K562 (cell line): ENCODE measurements around the gene MYMX. TPM values are rescaled to one million over a fixed set of nuclear protein-coding genes. Genes with fewer than 3 reads are reported as not detected.

Experiments used
- ARNT ChIP-seq, 2 experiments: fragments of 450-650 bp; IDR thresholded peaks; 2 replicates each; pipeline ENCODE4 v1.6.1; 2016; ENCODE audit warnings: mild to moderate bottlenecking in 1 of 2
- COPS2 ChIP-seq: fragments of 450-650 bp; conservative IDR thresholded peaks from 2 replicates; pipeline ENCODE4 v1.6.1; 2016; ENCODE audit warnings: mild to moderate bottlenecking, moderate library complexity
- CREB3L1 ChIP-seq: fragments of 450-650 bp; IDR thresholded peaks from 2 replicates; pipeline ENCODE4 v1.6.1; 2014; ENCODE audit warnings: low read depth, mild to moderate bottlenecking, moderate library complexity, borderline replicate concordance
- HOMEZ ChIP-seq: fragments of 250-450 bp; sonication (Bioruptor Pico); IDR thresholded peaks from 2 replicates; pipeline ENCODE4 v1.4.0; 2020; ENCODE audit warnings: mild to moderate bottlenecking, moderate library complexity
- KAT2B ChIP-seq: IDR thresholded peaks from one replicate; pipeline ENCODE4 v1.6.1; 2012; ENCODE audit warnings: low read depth, mild to moderate bottlenecking, control low read depth, inconsistent platforms, low read length, moderate library complexity
- MCM5 ChIP-seq: fragments of 450-650 bp; IDR thresholded peaks from 2 replicates; pipeline ENCODE4 v1.6.1; 2016; ENCODE audit warnings: low read depth
- MEIS2 ChIP-seq: fragments of 450-650 bp; IDR thresholded peaks from 2 replicates; pipeline ENCODE4 v1.6.1; 2014; ENCODE audit warnings: mild to moderate bottlenecking; ENCODE audit not compliant: partially characterized antibody
- MNT ChIP-seq, 2 experiments: fragments of 450-650 bp; conservative IDR thresholded peaks; 2 replicates each; pipeline ENCODE4 v1.6.1; 2017; ENCODE audit warnings: mild to moderate bottlenecking in 2 of 2, moderate library complexity in 2 of 2
- MYC ChIP-seq, 2 experiments: fragments of 250-450 bp in 1 of 2; sonication (Bioruptor Pico) in 1 of 2; IDR thresholded peaks; 2 replicates each; pipeline versions ENCODE4 v1.5.1 to v1.6.1; 2012 to 2021; ENCODE audit warnings: low read depth in 2 of 2, borderline replicate concordance in 1 of 2, improper control_type of control experiment in 1 of 2, low read length in 1 of 2, mild to moderate bottlenecking in 1 of 2, moderate library complexity in 1 of 2
- RBBP5 ChIP-seq: fragments of 200-600 bp; sonication (generic); IDR thresholded peaks from 2 replicates; pipeline ENCODE4 v1.6.1; 2012; ENCODE audit warnings: borderline replicate concordance, mild to moderate bottlenecking, low read length, control low read depth, inconsistent platforms; ENCODE audit not compliant: insufficient read depth, poor library complexity, severe bottlenecking
- RBM22 ChIP-seq: fragments of 200-400 bp; formaldehyde crosslinking; IDR thresholded peaks from 2 replicates; pipeline ENCODE4 v1.6.1; 2018; ENCODE audit warnings: low read length, low read depth; ENCODE audit not compliant: poor library complexity, severe bottlenecking
- RBM39 ChIP-seq: fragments of 200-400 bp; formaldehyde crosslinking; optimal IDR thresholded peaks from 2 replicates; pipeline ENCODE3; 2018; ENCODE audit warnings: low read depth, low read length
- TSC22D4 ChIP-seq: fragments of 450-650 bp; IDR thresholded peaks from 2 replicates; pipeline ENCODE4 v1.6.1; 2016; ENCODE audit warnings: missing genetic modification characterization, missing biosample characterization, control low read depth
- U2AF1 ChIP-seq: fragments of 200-400 bp; formaldehyde crosslinking; optimal IDR thresholded peaks from 2 replicates; pipeline ENCODE3; 2017; ENCODE audit warnings: mild to moderate bottlenecking, low read depth, low read length, moderate library complexity
- ZNF212 ChIP-seq: fragments of 450-650 bp; formaldehyde crosslinking; IDR thresholded peaks from 2 replicates; pipeline ENCODE4 v1.4.0; 2020; ENCODE audit warnings: mild to moderate bottlenecking
- polyA plus RNA-seq, 8 experiments: library from polyadenylated mRNA; depleted of rRNA in 4 of 8; stranded (reverse) in 5 of 8; unstranded in 3 of 8; fragments of >200 nt; fragmentation: Nextera tagmentation in 2 of 8; fragmentation: Illumina TruSeq in 1 of 8; extraction: Ambion mirVana in 2 of 8; extraction: Trizol in 1 of 8; gene quantifications; 2 replicates each; pipeline versions ENCODE4 v1.2.1 to v1.2.3, GENCODE V29; 2011 to 2014; ENCODE audit warnings: inconsistent platforms in 1 of 8, missing spikeins in 1 of 8
- total RNA-seq, 7 experiments: library from RNA; depleted of rRNA in 6 of 7; stranded (reverse); fragments of >200 nt in 6 of 7; fragmentation: Illumina TruSeq in 2 of 7; extraction: Trizol in 2 of 7; gene quantifications; 2 replicates each; pipeline versions ENCODE4 v1.2.1 to v1.2.3, GENCODE V29; 2011 to 2021; ENCODE audit warnings: low replicate concordance in 1 of 7
- TF ChIP-seq, protein P1 (sequence below): fragments of 450-650 bp; IDR thresholded peaks from 2 replicates; pipeline ENCODE4 v1.6.1; 2016; ENCODE audit warnings: low read depth, mild to moderate bottlenecking, moderate library complexity
- TF ChIP-seq, protein P2 (sequence below): IDR thresholded peaks from 3 replicates; pipeline ENCODE4 v1.6.1; 2011; ENCODE audit warnings: borderline replicate concordance, mild to moderate bottlenecking; ENCODE audit not compliant: insufficient read length, insufficient read depth

MYMX gene
- total and polyA plus RNA-seq, 9 of the 15 experiments (the other 6 are each of a cell fraction or from before 2014, with no cell fraction given) = 0.12 TPM; not detected in 8

- TF ChIP-seq CREB3L1 (peak; percentile 84; the same call in 1 of the 2 replicates), ZNF212 (CRISPR knock-in tag) (no peak), MNT (conservative IDR thresholded peaks at IDR 0.05) (no peak; a peak in 2 of 4 replicates), RBM39 (no peak), MEIS2 (peak; percentile 34), HOMEZ (CRISPR knock-in tag) (no peak), ARNT (IDR thresholded peaks at IDR 0.05) (no peak), MYC (IDR thresholded peaks at IDR 0.05; ENCODE audit: low read depth, low read length) (peak; percentile 86), MYC (CRISPR knock-in tag; IDR thresholded peaks at IDR 0.05; ENCODE audit: borderline replicate concordance, low read depth) (no peak), TSC22D4 (tag) (no peak), COPS2 (no peak), U2AF1 (peak; percentile 56), RBBP5 (peak; percentile 54), KAT2B (no peak), MCM5 (no peak), RBM22 (peak; percentile 43)
- TF ChIP-seq, protein P1, sequence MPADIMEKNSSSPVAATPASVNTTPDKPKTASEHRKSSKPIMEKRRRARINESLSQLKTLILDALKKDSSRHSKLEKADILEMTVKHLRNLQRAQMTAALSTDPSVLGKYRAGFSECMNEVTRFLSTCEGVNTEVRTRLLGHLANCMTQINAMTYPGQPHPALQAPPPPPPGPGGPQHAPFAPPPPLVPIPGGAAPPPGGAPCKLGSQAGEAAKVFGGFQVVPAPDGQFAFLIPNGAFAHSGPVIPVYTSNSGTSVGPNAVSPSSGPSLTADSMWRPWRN = 0 out of 2 replicates have a peak, but pooled peaks have one; percentile 19
- TF ChIP-seq, protein P2, sequence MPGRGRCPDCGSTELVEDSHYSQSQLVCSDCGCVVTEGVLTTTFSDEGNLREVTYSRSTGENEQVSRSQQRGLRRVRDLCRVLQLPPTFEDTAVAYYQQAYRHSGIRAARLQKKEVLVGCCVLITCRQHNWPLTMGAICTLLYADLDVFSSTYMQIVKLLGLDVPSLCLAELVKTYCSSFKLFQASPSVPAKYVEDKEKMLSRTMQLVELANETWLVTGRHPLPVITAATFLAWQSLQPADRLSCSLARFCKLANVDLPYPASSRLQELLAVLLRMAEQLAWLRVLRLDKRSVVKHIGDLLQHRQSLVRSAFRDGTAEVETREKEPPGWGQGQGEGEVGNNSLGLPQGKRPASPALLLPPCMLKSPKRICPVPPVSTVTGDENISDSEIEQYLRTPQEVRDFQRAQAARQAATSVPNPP = no peak
These were observed 29.4 kb downstream of the MYMX start (continued) for GRCh38 chr6:44245912-44246662.
